ENCODE measurements around the gene AMDHD1.

DNA sequence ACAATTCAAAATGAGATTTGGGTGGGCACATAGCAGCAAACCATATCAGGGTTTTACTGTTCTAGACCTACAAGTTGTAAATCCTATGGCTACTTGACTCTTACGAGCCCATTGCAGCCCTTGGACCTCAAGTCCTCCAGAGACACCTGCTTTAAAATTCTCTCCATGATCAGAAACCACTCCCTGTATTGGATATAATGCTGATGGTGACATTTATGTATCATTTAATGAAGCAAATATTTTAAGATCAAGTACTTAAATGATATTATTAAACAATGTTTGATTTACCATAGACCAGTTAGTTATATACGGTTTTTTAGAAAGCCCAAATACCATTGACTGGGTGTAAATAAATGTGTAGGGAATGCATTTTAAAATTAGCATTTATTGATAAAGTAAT is 24.2 kb downstream of the AMDHD1 start:
- TF ChIP-seq, protein P1, sequence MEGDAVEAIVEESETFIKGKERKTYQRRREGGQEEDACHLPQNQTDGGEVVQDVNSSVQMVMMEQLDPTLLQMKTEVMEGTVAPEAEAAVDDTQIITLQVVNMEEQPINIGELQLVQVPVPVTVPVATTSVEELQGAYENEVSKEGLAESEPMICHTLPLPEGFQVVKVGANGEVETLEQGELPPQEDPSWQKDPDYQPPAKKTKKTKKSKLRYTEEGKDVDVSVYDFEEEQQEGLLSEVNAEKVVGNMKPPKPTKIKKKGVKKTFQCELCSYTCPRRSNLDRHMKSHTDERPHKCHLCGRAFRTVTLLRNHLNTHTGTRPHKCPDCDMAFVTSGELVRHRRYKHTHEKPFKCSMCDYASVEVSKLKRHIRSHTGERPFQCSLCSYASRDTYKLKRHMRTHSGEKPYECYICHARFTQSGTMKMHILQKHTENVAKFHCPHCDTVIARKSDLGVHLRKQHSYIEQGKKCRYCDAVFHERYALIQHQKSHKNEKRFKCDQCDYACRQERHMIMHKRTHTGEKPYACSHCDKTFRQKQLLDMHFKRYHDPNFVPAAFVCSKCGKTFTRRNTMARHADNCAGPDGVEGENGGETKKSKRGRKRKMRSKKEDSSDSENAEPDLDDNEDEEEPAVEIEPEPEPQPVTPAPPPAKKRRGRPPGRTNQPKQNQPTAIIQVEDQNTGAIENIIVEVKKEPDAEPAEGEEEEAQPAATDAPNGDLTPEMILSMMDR (IDR thresholded peaks at IDR 0.05) = no peak
- TF ChIP-seq ZFX (IDR thresholded peaks at IDR 0.05; ENCODE audit: borderline replicate concordance) = no peak

All from 22Rv1 (cell line).